ENCODE results near the gene CORT. TPM values are rescaled to one million over a fixed set of nuclear protein-coding genes. Genes with fewer than 3 reads are reported as not detected.

The CORT gene
- polyA plus RNA-seq, 1 donor (not counting 4 experiments of a cell fraction or from before 2014, with no cell fraction given): 0.17 TPM

GRCh38 chr1:10438677-10439163, 11.1 kb upstream of the CORT start:
- Histone ChIP-seq H4K20me1 (ENCODE audit: control insufficient read depth, extremely low read depth, insufficient read depth, low read length) (no peaks in the 10 kb centered on the region), H3K9me1 (ENCODE audit: control insufficient read depth, extremely low read depth, insufficient read depth, low read length) (no peaks in the 10 kb centered on the region), H3K4me3 (ENCODE audit: control insufficient read depth in 2 of 3, extremely low read depth in 1 of 3, insufficient read depth in 2 of 3, low read depth in 1 of 3, low read length in 3 of 3) (no peak overlapping the region), H2AFZ (ENCODE audit: control insufficient read depth, low read length) (no peak overlapping the region), H3K27me3 (ENCODE audit: control insufficient read depth, extremely low read depth, insufficient read depth, low read length) (no peaks in the 10 kb centered on the region), H3K9ac (ENCODE audit: control insufficient read depth, extremely low read depth, insufficient read depth, low read length) (no peak overlapping the region), H3K79me2 (ENCODE audit: control insufficient read depth, insufficient read depth, low read length) (no peaks in the 10 kb centered on the region), H3K4me2 (ENCODE audit: control insufficient read depth, extremely low read depth, insufficient read depth, low read depth, low read length) (no peak overlapping the region), H3K4me1 (ENCODE audit: control insufficient read depth, extremely low read depth, insufficient read depth, low read length) (no peaks in the 10 kb centered on the region), H3K36me3 (ENCODE audit: control insufficient read depth in 2 of 2, extremely low read depth in 1 of 2, insufficient read depth in 2 of 2, low read length in 2 of 2) (peaks cover 0 to 2% of the 10 kb centered on the region in 2 experiments), H3K9me3 (ENCODE audit: control insufficient read depth, low read depth, low read length) (no peaks in the 10 kb centered on the region), H3K27ac (ENCODE audit: control insufficient read depth, insufficient read depth, low read length) (no peak overlapping the region)
- no peak for FAIRE-seq
- dilution Hi-C loops (cut with MboI; ENCODE audit: extremely low pct_ligation_motif_present, low sequenced_read_pairs): no loop called here
- TF ChIP-seq CTCF (optimal IDR thresholded peaks at IDR 0.05 in 1 of 3, IDR thresholded peaks at IDR 0.05 in 1 of 3, conservative IDR thresholded peaks at IDR 0.05 in 1 of 3; ENCODE audit: extremely low read depth in 1 of 3, insufficient read depth in 2 of 3, low read length in 3 of 3) (no peak), EZH2 (IDR thresholded peaks at IDR 0.05; ENCODE audit: low read length) (no peak)
- DNase-seq (ENCODE audit: low read depth, low spot score): no peak

- TF ChIP-seq CTCF (optimal IDR thresholded peaks at IDR 0.05 in 1 of 3, IDR thresholded peaks at IDR 0.05 in 1 of 3, conservative IDR thresholded peaks at IDR 0.05 in 1 of 3; ENCODE audit: extremely low read depth in 1 of 3, insufficient read depth in 2 of 3, low read length in 3 of 3) (no peak), EZH2 (IDR thresholded peaks at IDR 0.05; ENCODE audit: low read length) (no peak)
- H3K27ac ChIP-seq (ENCODE audit: control insufficient read depth, insufficient read depth, low read length): no peak overlapping the region
- no peak for DNase-seq (ENCODE audit: low read depth, low spot score)
- H3K9me3 ChIP-seq (ENCODE audit: control insufficient read depth, low read depth, low read length): no peaks in the 10 kb centered on the region
- no peaks in the 10 kb centered on the region for H3K27me3 ChIP-seq (ENCODE audit: control insufficient read depth, extremely low read depth, insufficient read depth, low read length)
- H3K9ac ChIP-seq (ENCODE audit: control insufficient read depth, extremely low read depth, insufficient read depth, low read length): no peak overlapping the region
- H3K4me3 ChIP-seq (ENCODE audit: control insufficient read depth in 2 of 3, extremely low read depth in 1 of 3, insufficient read depth in 2 of 3, low read depth in 1 of 3, low read length in 3 of 3): no peak overlapping the region
- dilution Hi-C loops (cut with MboI; ENCODE audit: extremely low pct_ligation_motif_present, low sequenced_read_pairs): no loop called here
- FAIRE-seq: no peak
- no peaks in the 10 kb centered on the region for H3K9me1 ChIP-seq (ENCODE audit: control insufficient read depth, extremely low read depth, insufficient read depth, low read length)
- peaks cover 13% of the 10 kb centered on the region for H3K4me1 ChIP-seq (ENCODE audit: control insufficient read depth, extremely low read depth, insufficient read depth, low read length)
- peaks cover 0 to under 1% of the 10 kb centered on the region in 2 experiments for H3K36me3 ChIP-seq (ENCODE audit: control insufficient read depth in 2 of 2, extremely low read depth in 1 of 2, insufficient read depth in 2 of 2, low read length in 2 of 2)
- no peak overlapping the region for H2AFZ ChIP-seq (ENCODE audit: control insufficient read depth, low read length)
- H3K79me2 ChIP-seq (ENCODE audit: control insufficient read depth, insufficient read depth, low read length): no peaks in the 10 kb centered on the region
- no peak overlapping the region for H3K4me2 ChIP-seq (ENCODE audit: control insufficient read depth, extremely low read depth, insufficient read depth, low read depth, low read length)
- H4K20me1 ChIP-seq (ENCODE audit: control insufficient read depth, extremely low read depth, insufficient read depth, low read length): no peaks in the 10 kb centered on the region
Measured at GRCh38 chr1:10440305-10440704, 9.5 kb upstream of the CORT start.

All from keratinocyte (primary cell).